HepG2 (cell line): ENCODE measurements around the gene NOXRED1. TPM values are rescaled to one million over a fixed set of nuclear protein-coding genes. Genes with fewer than 3 reads are reported as not detected.
A peak's percentile ranks its signal among the peaks of the same experiment; 100 is the strongest.

Source experiments
- ATF7 ChIP-seq, 2 experiments: fragments of 450-650 bp in 1 of 2; sonication (generic) in 1 of 2; formaldehyde crosslinking in 1 of 2; IDR thresholded peaks; 2 replicates each; pipeline versions ENCODE4 v1.4.0 to v1.6.1; 2016 to 2020; ENCODE audit warnings: antibody characterized with exemption in 1 of 2, mild to moderate bottlenecking in 1 of 2, missing genetic modification reagents in 1 of 2
- DNMT1 ChIP-seq: sonication (generic); formaldehyde crosslinking; IDR thresholded peaks from 2 replicates; pipeline ENCODE4 v1.5.1; 2020; ENCODE audit warnings: mild to moderate bottlenecking, missing genetic modification reagents
- E2F5 ChIP-seq: sonication (generic); formaldehyde crosslinking; conservative IDR thresholded peaks from 2 replicates; pipeline ENCODE4 v1.4.0; 2020; ENCODE audit warnings: missing genetic modification reagents
- HCFC1 ChIP-seq: fragments of 150-350 bp; IDR thresholded peaks from 2 replicates; pipeline ENCODE4 v1.6.1; 2014; ENCODE audit warnings: low read depth, low read length
- MAFF ChIP-seq: IDR thresholded peaks from 2 replicates; pipeline ENCODE4 v1.6.1; 2011; ENCODE audit warnings: low read depth, low read length, improper control_type of control experiment
- MAZ ChIP-seq, 2 experiments: sonication (generic) in 1 of 2; formaldehyde crosslinking in 1 of 2; IDR thresholded peaks; 2 replicates each; pipeline versions ENCODE4 v1.5.0 to v1.6.1; 2012 to 2020; ENCODE audit warnings: low read depth in 2 of 2, mild to moderate bottlenecking in 2 of 2, borderline replicate concordance in 1 of 2, improper control_type of control experiment in 1 of 2, low read length in 1 of 2, missing genetic modification reagents in 1 of 2, moderate library complexity in 1 of 2
- MED1 ChIP-seq: sonication (generic); formaldehyde crosslinking; IDR thresholded peaks from 2 replicates; pipeline ENCODE4 v1.4.0; 2020; ENCODE audit warnings: missing genetic modification reagents
- MIER3 ChIP-seq: IDR thresholded peaks from 2 replicates; pipeline ENCODE4 v1.6.1; 2016; ENCODE audit warnings: missing compliant biosample characterization, borderline replicate concordance
- MIXL1 ChIP-seq: IDR thresholded peaks from 2 replicates; pipeline ENCODE4 v1.6.1; 2016
- MXD3 ChIP-seq: IDR thresholded peaks from 2 replicates; pipeline ENCODE4 v1.6.1; 2016; ENCODE audit warnings: mild to moderate bottlenecking, missing biosample characterization, missing genetic modification reagents
- PATZ1 ChIP-seq: sonication (generic); formaldehyde crosslinking; IDR thresholded peaks from 2 replicates; pipeline ENCODE4 v1.4.0; 2020; ENCODE audit warnings: missing genetic modification reagents
- PCBP1 ChIP-seq: fragments of 200-400 bp; formaldehyde crosslinking; IDR thresholded peaks from 2 replicates; pipeline ENCODE4 v1.6.1; 2017; ENCODE audit warnings: mild to moderate bottlenecking, low read depth, low read length, borderline replicate concordance
- RFXAP ChIP-seq: sonication (generic); formaldehyde crosslinking; IDR thresholded peaks from 2 replicates; pipeline ENCODE4 v1.4.0; 2020; ENCODE audit warnings: missing genetic modification reagents, borderline replicate concordance
- SALL1 ChIP-seq: sonication (generic); formaldehyde crosslinking; IDR thresholded peaks from 2 replicates; pipeline ENCODE4 v1.8.0; 2022; ENCODE audit warnings: mild to moderate bottlenecking, missing genetic modification reagents
- SMYD3 ChIP-seq: sonication (generic); formaldehyde crosslinking; IDR thresholded peaks from 2 replicates; pipeline ENCODE4 v1.8.1; 2023; ENCODE audit warnings: mild to moderate bottlenecking, missing genetic modification reagents
- TBP ChIP-seq: sonication (generic); formaldehyde crosslinking; IDR thresholded peaks from 2 replicates; pipeline ENCODE4 v1.5.0; 2020; ENCODE audit warnings: missing genetic modification reagents
- ZBTB26 ChIP-seq: IDR thresholded peaks from 2 replicates; pipeline ENCODE4 v1.6.1; 2016; ENCODE audit warnings: missing compliant biosample characterization, missing genetic modification reagents, borderline replicate concordance
- ZNF142 ChIP-seq: sonication (generic); formaldehyde crosslinking; IDR thresholded peaks from 2 replicates; pipeline ENCODE4 v1.4.0; 2020; ENCODE audit warnings: missing genetic modification reagents
- ZNF567 ChIP-seq: sonication (generic); formaldehyde crosslinking; IDR thresholded peaks from 2 replicates; pipeline ENCODE4 v1.8.1; 2023; ENCODE audit warnings: mild to moderate bottlenecking, missing genetic modification reagents, borderline replicate concordance
- ZNF777 ChIP-seq: sonication (generic); formaldehyde crosslinking; IDR thresholded peaks from 2 replicates; pipeline ENCODE4 v1.4.0; 2020; ENCODE audit warnings: missing genetic modification reagents
- ZNF792 ChIP-seq: IDR thresholded peaks from 2 replicates; pipeline ENCODE4 v1.6.1; 2016
- polyA plus RNA-seq, 8 experiments: library from polyadenylated mRNA; depleted of rRNA in 3 of 8; stranded (reverse) in 7 of 8; unstranded in 1 of 8; fragments of >200 nt; fragmentation: Illumina TruSeq in 4 of 8; extraction: Trizol in 4 of 8; gene quantifications; 2 replicates each; pipeline versions ENCODE4 v1.2.1 to v1.2.3, GENCODE V29; 2011 to 2016; ENCODE audit warnings: low read depth in 4 of 8, missing spikeins in 1 of 8, mixed read lengths in 1 of 8; ENCODE audit not compliant: insufficient read depth in 1 of 8
- total RNA-seq, 5 experiments: library from RNA; depleted of rRNA; stranded (reverse); fragments of >200 nt; fragmentation: Illumina TruSeq; extraction: Trizol; gene quantifications; 2 replicates each; pipeline ENCODE4 v1.2.3, GENCODE V29; 2016; ENCODE audit warnings: low read depth in 1 of 5

NOXRED1 gene
- total and polyA plus RNA-seq, 2 of the 13 experiments (the other 11 are each of a cell fraction or from before 2014, with no cell fraction given): 0.24 to 0.41 TPM

- TF ChIP-seq ZBTB26: no peak
- no peak for TF ChIP-seq MIXL1 (CRISPR knock-in tag)
- no peak for TF ChIP-seq HCFC1
- TF ChIP-seq E2F5 (CRISPR knock-in tag): no peak
- TF ChIP-seq ZNF567: no peak
- TF ChIP-seq ZNF792 (CRISPR knock-in tag): no peak
- TF ChIP-seq TBP (CRISPR knock-in tag): no peak
- TF ChIP-seq DNMT1 (CRISPR knock-in tag): no peak
- TF ChIP-seq MIER3: no peak
- TF ChIP-seq PATZ1 (CRISPR knock-in tag): peak; percentile 62; the same call in 1 of the 2 replicates
- no peak for TF ChIP-seq ZNF142
- no peak for TF ChIP-seq SMYD3 (CRISPR knock-in tag)
- no peak for TF ChIP-seq MXD3 (CRISPR knock-in tag)
- peak; percentile 18; the same call in 1 of the 2 replicates for TF ChIP-seq MAZ (IDR thresholded peaks at IDR 0.05; ENCODE audit: borderline replicate concordance, low read depth, low read length)
- no peak for TF ChIP-seq MAZ (CRISPR knock-in tag; IDR thresholded peaks at IDR 0.05; ENCODE audit: low read depth)
- 0 out of 2 replicates have a peak, but pooled peaks have one; percentile 13 for TF ChIP-seq MED1 (CRISPR knock-in tag)
- no peak for TF ChIP-seq RFXAP (CRISPR knock-in tag)
- peak; percentile 15; the same call in 1 of the 2 replicates for TF ChIP-seq SALL1 (CRISPR knock-in tag)
- 0 out of 2 replicates have a peak, but pooled peaks have one; percentile 32 for TF ChIP-seq ATF7 (IDR thresholded peaks at IDR 0.05)
- TF ChIP-seq ATF7 (CRISPR knock-in tag; IDR thresholded peaks at IDR 0.05): no peak
- TF ChIP-seq MAFF: no peak
- TF ChIP-seq ZNF777 (CRISPR knock-in tag): no peak
- TF ChIP-seq PCBP1: no peak
Observed at GRCh38 chr14:77469067-77469505, 45.8 kb upstream of the NOXRED1 start (continued).
